OCI-LY3 (cell line): Measurements from ENCODE around the gene VPS41.

Experiments used
- CTCF ChIP-seq: fragments of 200-600, 300-600 bp; sonication (generic); IDR thresholded peaks from 2 replicates; pipeline ENCODE4 v1.5.1; 2014; ENCODE audit warnings: antibody characterized with exemption, low read length, low read depth
- EZH2phosphoT487 ChIP-seq: fragments of 200-600 bp; shearing (Covaris generic); IDR thresholded peaks from 2 replicates; pipeline ENCODE4 v1.6.1; 2018; ENCODE audit warnings: antibody characterized with exemption, mixed run types, low read depth

- TF ChIP-seq CTCF (no peak), EZH2phosphoT487 (no peak)
Measured at GRCh38 chr7:38862666-38863065, 46.3 kb downstream of the VPS41 start.
